Activated naive CD4-positive, alpha-beta T cell (primary cell): ENCODE measurements around the gene CRP.
"Not testable (repeated sequence)": the region's sequence is repeated elsewhere in the genome, so short reads cannot be mapped to it uniquely, and the experiment has no call there.

Source experiments
- DNase-seq, 4 experiments: peaks; one replicate each; lab custom pipeline; 2025; lab: John Stamatoyannopoulos, UW

The CRP gene

GRCh38 chr1:159714529-159714928 is at the start of gene CRP:
Gene CRP (minus strand): TSS chr1:159714589. CDS start chr1:159714485, 104 bp downstream.
- DNase-seq = no peak

- no peak for DNase-seq
These were observed 49.3 kb upstream of the CRP start for GRCh38 chr1:159763686-159764085.

- no peak for DNase-seq
These were observed 42.0 kb upstream of the CRP start for GRCh38 chr1:159756397-159756796.

GRCh38 chr1:159755451-159756007 is 41.1 kb upstream of the CRP start:
- DNase-seq = no peak

GRCh38 chr1:159753386-159753785 is 39.0 kb upstream of the CRP start:
- no peak for DNase-seq

GRCh38 chr1:159752135-159752580 is 37.8 kb upstream of the CRP start:
- no peak for DNase-seq

GRCh38 chr1:159751031-159751430 is 36.6 kb upstream of the CRP start:
- DNase-seq = no peak

- no peak for DNase-seq
These were observed 36.2 kb upstream of the CRP start for GRCh38 chr1:159750621-159751020.

- DNase-seq = no peak
These were observed 35.2 kb upstream of the CRP start for GRCh38 chr1:159749630-159750029.

- no peak for DNase-seq
These were observed 34.0 kb upstream of the CRP start for GRCh38 chr1:159748370-159748769.

GRCh38 chr1:159746666-159747065 is 32.3 kb upstream of the CRP start:
- DNase-seq = no peak

- no peak for DNase-seq
These were observed 29.4 kb upstream of the CRP start for GRCh38 chr1:159743651-159744410.

- DNase-seq = no peak
These were observed 23.0 kb upstream of the CRP start for GRCh38 chr1:159737238-159737916.

GRCh38 chr1:159723188-159723587 is 8.8 kb upstream of the CRP start:
- DNase-seq = not testable (repeated sequence)

- no peak for DNase-seq
These were observed 5.6 kb upstream of the CRP start for GRCh38 chr1:159719990-159720389.

GRCh38 chr1:159715855-159716254 is 1.5 kb upstream of the CRP start:
- no peak for DNase-seq

GRCh38 chr1:159712080-159712479 is 2.3 kb downstream of the CRP start:
- no peak for DNase-seq

- no peak for DNase-seq
These were observed 6.7 kb downstream of the CRP start for GRCh38 chr1:159707472-159708260.

- no peak for DNase-seq
These were observed 8.5 kb downstream of the CRP start for GRCh38 chr1:159705904-159706256.

- no peak for DNase-seq
These were observed 9.0 kb downstream of the CRP start for GRCh38 chr1:159705251-159705903.

GRCh38 chr1:159704481-159704880 is 9.9 kb downstream of the CRP start:
- no peak for DNase-seq

GRCh38 chr1:159700312-159700711 is 14.1 kb downstream of the CRP start:
- no peak for DNase-seq
